Retinal pigment epithelial cell (primary cell): Measurements from ENCODE around the gene CRLF1.

Source experiments
- DNase-seq: peaks from one replicate; pipeline ENCODE4 v3.0.0-alpha.2; 2010; ENCODE audit warnings: low read depth
- H3K4me3 ChIP-seq: 2 replicates; pipeline ENCODE4 v1.5.1; 2011; ENCODE audit warnings: mild to moderate bottlenecking, low read length, control low read depth, moderate library complexity
- CTCF ChIP-seq: conservative IDR thresholded peaks from 2 replicates; pipeline ENCODE4 v1.5.1; 2011; ENCODE audit warnings: low read depth, low read length, control low read depth, inconsistent platforms

Gene CRLF1

DNA sequence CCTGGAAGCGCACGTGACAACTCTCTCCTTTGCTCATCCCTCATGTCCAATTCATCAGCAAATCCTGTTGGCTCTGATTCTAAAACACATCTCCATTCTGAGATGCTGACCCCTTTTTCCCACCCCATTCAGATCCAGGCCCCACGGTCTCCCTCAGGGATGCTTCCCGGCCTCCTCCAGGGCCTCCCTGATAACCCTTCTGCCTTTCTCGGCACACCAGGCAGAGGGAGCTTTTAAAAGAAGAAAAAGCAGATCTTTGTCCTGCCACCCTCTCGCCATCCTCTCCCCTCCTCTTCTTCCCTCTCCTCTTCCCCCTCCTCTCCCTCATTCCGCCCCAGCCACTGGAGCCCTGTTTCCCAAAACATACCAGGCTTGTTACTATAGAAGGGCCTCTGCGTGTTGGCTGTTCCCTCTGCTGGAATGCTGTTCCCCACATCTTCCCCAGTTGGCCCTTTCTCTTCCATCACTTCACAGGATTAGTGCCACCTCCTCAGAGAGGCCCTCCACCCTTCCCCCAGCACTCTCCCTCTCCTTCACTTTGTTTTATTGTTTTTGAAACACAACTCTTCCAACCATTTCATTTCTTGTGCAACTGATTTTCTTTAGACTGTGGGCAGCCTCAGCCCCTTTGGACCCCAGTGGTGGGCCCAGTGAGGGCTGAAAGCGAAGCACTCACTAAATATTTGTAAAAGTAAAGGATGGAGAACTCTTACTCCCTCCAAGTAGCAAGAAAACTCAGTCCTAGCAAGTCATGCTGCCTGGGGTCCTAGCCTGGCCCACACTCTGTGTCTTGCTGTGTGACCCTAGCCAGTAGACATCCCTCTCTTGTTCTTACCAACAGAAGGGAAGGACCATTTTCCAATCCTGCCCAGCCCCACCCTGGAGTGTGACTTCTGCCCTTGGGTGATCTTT, 2.5 kb upstream of the CRLF1 start:
- TF ChIP-seq CTCF: no peak
- no peak overlapping the region for H3K4me3 ChIP-seq
- no peak for DNase-seq

- TF ChIP-seq CTCF: no peak
- H3K4me3 ChIP-seq: no peak overlapping the region
- DNase-seq: no peak
Observed at GRCh38 chr19:18608102-18608804, 1.7 kb upstream of the CRLF1 start.

DNA sequence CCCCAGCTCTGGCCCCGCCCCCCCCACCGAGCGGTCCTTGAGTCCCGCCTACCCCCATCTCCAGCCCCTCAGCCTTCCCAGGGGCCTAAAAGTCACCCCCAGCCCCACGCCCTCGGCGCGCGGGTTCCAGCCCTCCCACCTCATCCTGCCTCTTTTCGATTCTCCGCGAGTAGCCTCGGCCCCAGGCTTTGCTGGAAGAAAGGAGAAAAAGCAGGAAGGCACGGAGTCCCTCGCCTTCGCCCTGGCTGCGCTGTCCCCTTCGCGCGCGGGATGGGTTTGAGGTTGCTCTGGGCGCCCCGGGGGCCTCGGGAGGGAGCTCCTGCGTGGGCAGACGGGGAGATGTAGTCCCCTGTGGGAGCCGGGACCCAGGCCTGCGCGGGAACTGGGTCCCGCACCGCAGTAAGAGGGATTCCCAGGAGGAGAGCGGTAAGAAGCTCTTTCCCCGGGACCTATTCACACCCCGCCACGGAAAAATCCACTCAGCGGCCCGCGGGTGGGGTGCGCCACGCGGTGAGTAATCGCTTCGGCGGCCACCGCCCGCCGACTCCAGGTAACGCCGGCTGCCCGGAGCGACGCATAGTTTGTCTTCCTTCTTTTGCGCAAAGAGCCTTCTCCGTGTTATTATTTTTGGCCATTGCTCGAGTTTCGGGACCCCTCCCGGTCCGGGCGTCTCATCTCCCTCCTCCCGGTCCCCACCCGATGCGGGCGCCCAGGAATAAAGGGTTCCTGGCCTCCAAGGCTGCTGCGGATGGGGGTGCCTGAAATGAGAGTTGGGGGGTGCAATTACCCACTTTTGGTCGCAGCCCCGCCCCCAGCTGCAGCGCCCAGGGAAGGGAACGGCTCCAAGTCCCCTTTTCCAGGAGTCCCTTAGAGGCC, 865 bp upstream of the CRLF1 start:
- H3K4me3 ChIP-seq: no peak overlapping the region
- no peak for DNase-seq
- no peak for TF ChIP-seq CTCF

GRCh38 chr19:18605546-18606280, 886 bp downstream of the CRLF1 start:
- no peak for DNase-seq
- no peak for TF ChIP-seq CTCF
- no peak overlapping the region for H3K4me3 ChIP-seq

- H3K4me3 ChIP-seq: no peak overlapping the region
- no peak for TF ChIP-seq CTCF
- DNase-seq: no peak
Observed at GRCh38 chr19:18605196-18605545, 1.4 kb downstream of the CRLF1 start.

DNA sequence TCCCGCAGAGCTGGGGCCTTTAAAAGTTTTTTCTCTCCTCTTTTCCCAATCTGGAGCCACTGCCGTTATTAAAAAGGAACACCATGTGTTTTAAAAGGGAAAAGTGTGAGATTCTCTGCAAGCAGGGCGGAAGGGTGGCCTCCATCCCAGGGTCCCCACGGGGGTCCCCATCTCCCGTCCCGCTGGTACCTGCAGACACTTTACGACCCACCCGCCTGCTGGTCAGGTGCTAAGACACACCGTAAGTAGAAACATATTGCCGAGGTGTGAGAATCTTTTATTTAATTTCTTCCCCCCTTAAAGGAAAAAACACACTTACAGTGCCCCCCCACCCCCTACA, 1.8 kb downstream of the CRLF1 start:
- H3K4me3 ChIP-seq: no peak overlapping the region
- no peak for DNase-seq
- TF ChIP-seq CTCF: no peak
